ENCODE data around the gene THBS1. TPM values are rescaled to one million over a fixed set of nuclear protein-coding genes. Genes with fewer than 3 reads are reported as not detected.

The THBS1 gene
- total and polyA plus RNA-seq, 2 donors = 9.0 to 26.2 TPM

- no peaks in the 10 kb centered on the region for H3K9me3 ChIP-seq (ENCODE audit: control insufficient read depth in 2 of 2, insufficient read depth in 1 of 2, low read length in 1 of 2)
- no peak overlapping the region for H3K27ac ChIP-seq (ENCODE audit: low read depth in 1 of 2, low read length in 1 of 2)
- H3K4me3 ChIP-seq (ENCODE audit: low read length in 2 of 2) = no peak overlapping the region
- WGBS = 98% methylated on average over 1 of the region's 1 CpG
- H3K36me3 ChIP-seq (ENCODE audit: control insufficient read depth in 2 of 2, insufficient read depth in 2 of 2, low read length in 1 of 2) = no peaks in the 10 kb centered on the region
- no peaks in the 10 kb centered on the region for H3K27me3 ChIP-seq (ENCODE audit: control insufficient read depth in 2 of 2, insufficient read depth in 1 of 2, low read length in 1 of 2)
- no peak for DNase-seq (ENCODE audit: low read depth in 6 of 9, low spot score in 9 of 9)
- no peaks in the 10 kb centered on the region for H3K4me1 ChIP-seq (ENCODE audit: control insufficient read depth in 2 of 2, insufficient read depth in 2 of 2, low read length in 2 of 2)
These were observed 34.0 kb upstream of the THBS1 start for GRCh38 chr15:39546842-39547241.

GRCh38 chr15:39548561-39548960 lies 32.3 kb upstream of the THBS1 start:
- Histone ChIP-seq H3K4me3 (ENCODE audit: low read length in 2 of 2) (no peak overlapping the region), H3K36me3 (ENCODE audit: control insufficient read depth in 2 of 2, insufficient read depth in 2 of 2, low read length in 1 of 2) (no peaks in the 10 kb centered on the region), H3K4me1 (ENCODE audit: control insufficient read depth in 2 of 2, insufficient read depth in 2 of 2, low read length in 2 of 2) (no peaks in the 10 kb centered on the region), H3K27me3 (ENCODE audit: control insufficient read depth in 2 of 2, insufficient read depth in 1 of 2, low read length in 1 of 2) (no peaks in the 10 kb centered on the region), H3K9me3 (ENCODE audit: control insufficient read depth in 2 of 2, insufficient read depth in 1 of 2, low read length in 1 of 2) (no peaks in the 10 kb centered on the region), H3K27ac (ENCODE audit: low read depth in 1 of 2, low read length in 1 of 2) (no peak overlapping the region)
- 97% methylated on average over 4 of the region's 4 CpGs for WGBS
- no peak for DNase-seq (ENCODE audit: low read depth in 6 of 9, low spot score in 9 of 9)

- Histone ChIP-seq H3K36me3 (ENCODE audit: control insufficient read depth in 2 of 2, insufficient read depth in 2 of 2, low read length in 1 of 2) (no peaks in the 10 kb centered on the region), H3K4me1 (ENCODE audit: control insufficient read depth in 2 of 2, insufficient read depth in 2 of 2, low read length in 2 of 2) (no peaks in the 10 kb centered on the region), H3K27me3 (ENCODE audit: control insufficient read depth in 2 of 2, insufficient read depth in 1 of 2, low read length in 1 of 2) (no peaks in the 10 kb centered on the region), H3K4me3 (ENCODE audit: low read length in 2 of 2) (no peak overlapping the region), H3K27ac (ENCODE audit: low read depth in 1 of 2, low read length in 1 of 2) (no peak overlapping the region), H3K9me3 (ENCODE audit: control insufficient read depth in 2 of 2, insufficient read depth in 1 of 2, low read length in 1 of 2) (no peaks in the 10 kb centered on the region)
- 93% methylated on average over 4 of the region's 4 CpGs for WGBS
- DNase-seq (ENCODE audit: low read depth in 6 of 9, low spot score in 9 of 9) = no peak
These were observed 31.0 kb upstream of the THBS1 start for GRCh38 chr15:39549912-39550311.

GRCh38 chr15:39551476-39551875 lies 29.4 kb upstream of the THBS1 start:
- Histone ChIP-seq H3K9me3 (ENCODE audit: control insufficient read depth in 2 of 2, insufficient read depth in 1 of 2, low read length in 1 of 2) (no peaks in the 10 kb centered on the region), H3K27ac (ENCODE audit: low read depth in 1 of 2, low read length in 1 of 2) (no peak overlapping the region), H3K36me3 (ENCODE audit: control insufficient read depth in 2 of 2, insufficient read depth in 2 of 2, low read length in 1 of 2) (no peaks in the 10 kb centered on the region), H3K27me3 (ENCODE audit: control insufficient read depth in 2 of 2, insufficient read depth in 1 of 2, low read length in 1 of 2) (no peaks in the 10 kb centered on the region), H3K4me1 (ENCODE audit: control insufficient read depth in 2 of 2, insufficient read depth in 2 of 2, low read length in 2 of 2) (peaks cover 0 to 4% of the 10 kb centered on the region in 2 donors), H3K4me3 (ENCODE audit: low read length in 2 of 2) (no peak overlapping the region)
- WGBS = 97% methylated on average over 2 of the region's 2 CpGs
- DNase-seq (ENCODE audit: low read depth in 6 of 9, low spot score in 9 of 9) = no peak

GRCh38 chr15:39552556-39552955 lies 28.3 kb upstream of the THBS1 start:
- Histone ChIP-seq H3K4me3 (ENCODE audit: low read length in 2 of 2) (no peak overlapping the region), H3K4me1 (ENCODE audit: control insufficient read depth in 2 of 2, insufficient read depth in 2 of 2, low read length in 2 of 2) (peaks cover 0 to 4% of the 10 kb centered on the region in 2 donors), H3K27me3 (ENCODE audit: control insufficient read depth in 2 of 2, insufficient read depth in 1 of 2, low read length in 1 of 2) (no peaks in the 10 kb centered on the region), H3K9me3 (ENCODE audit: control insufficient read depth in 2 of 2, insufficient read depth in 1 of 2, low read length in 1 of 2) (no peaks in the 10 kb centered on the region), H3K27ac (ENCODE audit: low read depth in 1 of 2, low read length in 1 of 2) (no peak overlapping the region), H3K36me3 (ENCODE audit: control insufficient read depth in 2 of 2, insufficient read depth in 2 of 2, low read length in 1 of 2) (no peaks in the 10 kb centered on the region)
- 90% methylated on average over 2 of the region's 2 CpGs for WGBS
- no peak for DNase-seq (ENCODE audit: low read depth in 6 of 9, low spot score in 9 of 9)

GRCh38 chr15:39553947-39554693 lies 26.8 kb upstream of the THBS1 start:
- 93% methylated on average over 2 of the region's 2 CpGs for WGBS
- Histone ChIP-seq H3K4me1 (ENCODE audit: control insufficient read depth in 2 of 2, insufficient read depth in 2 of 2, low read length in 2 of 2) (peaks cover 0 to 8% of the 10 kb centered on the region in 2 donors), H3K4me3 (ENCODE audit: low read length in 2 of 2) (no peak overlapping the region), H3K27ac (ENCODE audit: low read depth in 1 of 2, low read length in 1 of 2) (no peak overlapping the region), H3K36me3 (ENCODE audit: control insufficient read depth in 2 of 2, insufficient read depth in 2 of 2, low read length in 1 of 2) (no peaks in the 10 kb centered on the region), H3K27me3 (ENCODE audit: control insufficient read depth in 2 of 2, insufficient read depth in 1 of 2, low read length in 1 of 2) (no peaks in the 10 kb centered on the region), H3K9me3 (ENCODE audit: control insufficient read depth in 2 of 2, insufficient read depth in 1 of 2, low read length in 1 of 2) (no peaks in the 10 kb centered on the region)
- no peak for DNase-seq (ENCODE audit: low read depth in 6 of 9, low spot score in 9 of 9)

GRCh38 chr15:39554746-39555387 lies 26.0 kb upstream of the THBS1 start:
- Histone ChIP-seq H3K36me3 (ENCODE audit: control insufficient read depth in 2 of 2, insufficient read depth in 2 of 2, low read length in 1 of 2) (no peaks in the 10 kb centered on the region), H3K4me1 (ENCODE audit: control insufficient read depth in 2 of 2, insufficient read depth in 2 of 2, low read length in 2 of 2) (peaks cover 0 to 8% of the 10 kb centered on the region in 2 donors), H3K27me3 (ENCODE audit: control insufficient read depth in 2 of 2, insufficient read depth in 1 of 2, low read length in 1 of 2) (no peaks in the 10 kb centered on the region), H3K4me3 (ENCODE audit: low read length in 2 of 2) (no peak overlapping the region), H3K27ac (ENCODE audit: low read depth in 1 of 2, low read length in 1 of 2) (no peak overlapping the region), H3K9me3 (ENCODE audit: control insufficient read depth in 2 of 2, insufficient read depth in 1 of 2, low read length in 1 of 2) (no peaks in the 10 kb centered on the region)
- no peak for DNase-seq (ENCODE audit: low read depth in 6 of 9, low spot score in 9 of 9)

- Histone ChIP-seq H3K27me3 (ENCODE audit: control insufficient read depth in 2 of 2, insufficient read depth in 1 of 2, low read length in 1 of 2) (no peaks in the 10 kb centered on the region), H3K27ac (ENCODE audit: low read depth in 1 of 2, low read length in 1 of 2) (peak overlapping the region in 1 of 2 donors; percentile 32), H3K36me3 (ENCODE audit: control insufficient read depth in 2 of 2, insufficient read depth in 2 of 2, low read length in 1 of 2) (no peaks in the 10 kb centered on the region), H3K4me1 (ENCODE audit: control insufficient read depth in 2 of 2, insufficient read depth in 2 of 2, low read length in 2 of 2) (peaks cover 0 to 8% of the 10 kb centered on the region in 2 donors), H3K9me3 (ENCODE audit: control insufficient read depth in 2 of 2, insufficient read depth in 1 of 2, low read length in 1 of 2) (no peaks in the 10 kb centered on the region), H3K4me3 (ENCODE audit: low read length in 2 of 2) (no peak overlapping the region)
- 95% methylated on average over 4 of the region's 4 CpGs for WGBS
- no peak for DNase-seq (ENCODE audit: low read depth in 6 of 9, low spot score in 9 of 9)
These were observed 25.0 kb upstream of the THBS1 start for GRCh38 chr15:39555885-39556284.

GRCh38 chr15:39556461-39556860 lies 24.4 kb upstream of the THBS1 start:
- DNase-seq (ENCODE audit: low read depth in 6 of 9, low spot score in 9 of 9) = peak in 1 of 9 donors; percentile 8
- H3K36me3 ChIP-seq (ENCODE audit: control insufficient read depth in 2 of 2, insufficient read depth in 2 of 2, low read length in 1 of 2) = no peaks in the 10 kb centered on the region
- 90% methylated on average over 7 of the region's 7 CpGs for WGBS

More at GRCh38 chr15:39556461-39556860, 24.4 kb upstream of the THBS1 start:
- Histone ChIP-seq H3K27ac (ENCODE audit: low read depth in 1 of 2, low read length in 1 of 2) (no peak overlapping the region), H3K4me3 (ENCODE audit: low read length in 2 of 2) (no peak overlapping the region), H3K4me1 (ENCODE audit: control insufficient read depth in 2 of 2, insufficient read depth in 2 of 2, low read length in 2 of 2) (peaks cover 0 to 8% of the 10 kb centered on the region in 2 donors), H3K9me3 (ENCODE audit: control insufficient read depth in 2 of 2, insufficient read depth in 1 of 2, low read length in 1 of 2) (no peaks in the 10 kb centered on the region), H3K27me3 (ENCODE audit: control insufficient read depth in 2 of 2, insufficient read depth in 1 of 2, low read length in 1 of 2) (no peaks in the 10 kb centered on the region)

Data from thymus (tissue), 11 donors.